GM12878 (cell line): ENCODE measurements around the gene PHF1. TPM values are rescaled to one million over a fixed set of nuclear protein-coding genes. Genes with fewer than 3 reads are reported as not detected.

Experiments
- CREM ChIP-seq: IDR thresholded peaks from 2 replicates; pipeline ENCODE4 v1.6.1; 2014; ENCODE audit warnings: antibody characterized with exemption, low read depth
- EP300 ChIP-seq, 2 experiments: fragments of 150-350 bp in 1 of 2; IDR thresholded peaks; 2 replicates each; pipeline ENCODE4 v1.6.1; 2011 to 2012; ENCODE audit warnings: low read depth in 2 of 2, low read length in 2 of 2, borderline replicate concordance in 1 of 2, improper control_type of control experiment in 1 of 2, inconsistent platforms in 1 of 2; ENCODE audit not compliant: control insufficient read depth in 1 of 2
- FOXK2 ChIP-seq: fragments of 450-650 bp; IDR thresholded peaks from 2 replicates; pipeline ENCODE4 v1.6.1; 2017; ENCODE audit warnings: mild to moderate bottlenecking, moderate library complexity
- MEF2A ChIP-seq: IDR thresholded peaks from 2 replicates; pipeline ENCODE4 v1.6.1; 2011; ENCODE audit warnings: low read depth, mild to moderate bottlenecking, low read length, moderate library complexity; ENCODE audit not compliant: insufficient read depth
- NR2C2 ChIP-seq: IDR thresholded peaks from 2 replicates; pipeline ENCODE4 v1.6.1; 2011; ENCODE audit warnings: borderline replicate concordance, low read depth; ENCODE audit not compliant: control insufficient read depth, insufficient read length
- PBX3 ChIP-seq: IDR thresholded peaks from 2 replicates; pipeline ENCODE4 v1.6.1; 2011; ENCODE audit warnings: mild to moderate bottlenecking, low read depth, low read length, moderate library complexity; ENCODE audit not compliant: insufficient replicate concordance
- PKNOX1 ChIP-seq: fragments of 450-650 bp; IDR thresholded peaks from 2 replicates; pipeline ENCODE4 v1.6.1; 2016; ENCODE audit warnings: mild to moderate bottlenecking
- POLR2AphosphoS5 ChIP-seq: IDR thresholded peaks from 2 replicates; pipeline ENCODE4 v1.6.1; 2011; ENCODE audit warnings: mild to moderate bottlenecking, low read length, inconsistent platforms
- RELA ChIP-seq: fragments of 450-650 bp; IDR thresholded peaks from 2 replicates; pipeline ENCODE4 v1.8.0; 2014; ENCODE audit warnings: borderline replicate concordance; ENCODE audit not compliant: partially characterized antibody
- SMC3 ChIP-seq: IDR thresholded peaks from 2 replicates; pipeline ENCODE4 v1.6.1; 2011; ENCODE audit warnings: low read length, improper control_type of control experiment, borderline replicate concordance
- USF1 ChIP-seq: IDR thresholded peaks from 2 replicates; pipeline ENCODE4 v1.6.1; 2011; ENCODE audit warnings: borderline replicate concordance, low read depth, mild to moderate bottlenecking, moderate library complexity, mixed read lengths, low read length; ENCODE audit not compliant: insufficient read depth; ENCODE audit errors: extremely low read length
- WRNIP1 ChIP-seq: IDR thresholded peaks from 2 replicates; pipeline ENCODE4 v1.6.1; 2011; ENCODE audit warnings: low read depth, low read length, improper control_type of control experiment, borderline replicate concordance
- ZSCAN29 ChIP-seq: fragments of 450-650 bp; IDR thresholded peaks from 2 replicates; pipeline ENCODE4 v1.6.1; 2017; ENCODE audit warnings: mild to moderate bottlenecking, moderate library complexity
- ZZZ3 ChIP-seq: IDR thresholded peaks from 2 replicates; pipeline ENCODE4 v1.6.1; 2011; ENCODE audit warnings: low read depth; ENCODE audit not compliant: control insufficient read depth, insufficient read length
- polyA plus RNA-seq, 11 experiments: library from polyadenylated mRNA; depleted of rRNA in 4 of 11; unstranded in 6 of 11; stranded (reverse) in 5 of 11; fragments of >200 nt; fragmentation: Nextera tagmentation in 4 of 11; fragmentation: Illumina TruSeq in 1 of 11; extraction: Ambion mirVana in 4 of 11; extraction: Trizol in 1 of 11; gene quantifications; 1 replicate in 1 of 11; 2 replicates in 10 of 11; pipeline versions ENCODE4 v1.2.1 to v1.2.3, GENCODE V29; 2011 to 2016; ENCODE audit warnings: inconsistent platforms in 2 of 11, missing spikeins in 2 of 11, low read depth in 1 of 11
- total RNA-seq, 4 experiments: library from RNA; depleted of rRNA in 3 of 4; stranded (reverse); fragments of >200 nt in 3 of 4; fragmentation: Illumina TruSeq in 1 of 4; extraction: Trizol in 1 of 4; gene quantifications; 2 replicates each; pipeline versions ENCODE4 v1.2.1 to v1.2.3, GENCODE V29; 2013 to 2021
- TF ChIP-seq, protein P1 (sequence below): fragments of 150-350 bp; IDR thresholded peaks from 2 replicates; pipeline ENCODE4 v1.6.1; 2016; ENCODE audit warnings: low read depth, low read length
- TF ChIP-seq, protein P2 (sequence below): fragments of 450-650 bp; IDR thresholded peaks from 2 replicates; pipeline ENCODE4 v1.6.1; 2018; ENCODE audit warnings: mild to moderate bottlenecking, low read depth, moderate library complexity; ENCODE audit not compliant: partially characterized antibody

PHF1 gene
- total and polyA plus RNA-seq, 10 of the 15 experiments (the other 5 are each of a cell fraction or from before 2014, with no cell fraction given), result 1.3 to 17.8 (median 6.2) TPM

- no peak for TF ChIP-seq ZZZ3
- TF ChIP-seq, protein P1, sequence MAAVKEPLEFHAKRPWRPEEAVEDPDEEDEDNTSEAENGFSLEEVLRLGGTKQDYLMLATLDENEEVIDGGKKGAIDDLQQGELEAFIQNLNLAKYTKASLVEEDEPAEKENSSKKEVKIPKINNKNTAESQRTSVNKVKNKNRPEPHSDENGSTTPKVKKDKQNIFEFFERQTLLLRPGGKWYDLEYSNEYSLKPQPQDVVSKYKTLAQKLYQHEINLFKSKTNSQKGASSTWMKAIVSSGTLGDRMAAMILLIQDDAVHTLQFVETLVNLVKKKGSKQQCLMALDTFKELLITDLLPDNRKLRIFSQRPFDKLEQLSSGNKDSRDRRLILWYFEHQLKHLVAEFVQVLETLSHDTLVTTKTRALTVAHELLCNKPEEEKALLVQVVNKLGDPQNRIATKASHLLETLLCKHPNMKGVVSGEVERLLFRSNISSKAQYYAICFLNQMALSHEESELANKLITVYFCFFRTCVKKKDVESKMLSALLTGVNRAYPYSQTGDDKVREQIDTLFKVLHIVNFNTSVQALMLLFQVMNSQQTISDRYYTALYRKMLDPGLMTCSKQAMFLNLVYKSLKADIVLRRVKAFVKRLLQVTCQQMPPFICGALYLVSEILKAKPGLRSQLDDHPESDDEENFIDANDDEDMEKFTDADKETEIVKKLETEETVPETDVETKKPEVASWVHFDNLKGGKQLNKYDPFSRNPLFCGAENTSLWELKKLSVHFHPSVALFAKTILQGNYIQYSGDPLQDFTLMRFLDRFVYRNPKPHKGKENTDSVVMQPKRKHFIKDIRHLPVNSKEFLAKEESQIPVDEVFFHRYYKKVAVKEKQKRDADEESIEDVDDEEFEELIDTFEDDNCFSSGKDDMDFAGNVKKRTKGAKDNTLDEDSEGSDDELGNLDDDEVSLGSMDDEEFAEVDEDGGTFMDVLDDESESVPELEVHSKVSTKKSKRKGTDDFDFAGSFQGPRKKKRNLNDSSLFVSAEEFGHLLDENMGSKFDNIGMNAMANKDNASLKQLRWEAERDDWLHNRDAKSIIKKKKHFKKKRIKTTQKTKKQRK, result no peak
- no peak for TF ChIP-seq WRNIP1
- TF ChIP-seq ZSCAN29, result 0 out of 2 replicates have a peak, but pooled peaks have one; percentile 6
- no peak for TF ChIP-seq NR2C2
- no peak for TF ChIP-seq PKNOX1
- TF ChIP-seq FOXK2, result no peak
- TF ChIP-seq CREM, result peak; percentile 62
- TF ChIP-seq POLR2AphosphoS5, result peak; percentile 87
- TF ChIP-seq PBX3, result no peak
- 0 out of 2 replicates have a peak, but pooled peaks have one; percentile 20 for TF ChIP-seq MEF2A
- peak; percentile 16 for TF ChIP-seq RELA
- TF ChIP-seq USF1, result no peak
- TF ChIP-seq, protein P2, sequence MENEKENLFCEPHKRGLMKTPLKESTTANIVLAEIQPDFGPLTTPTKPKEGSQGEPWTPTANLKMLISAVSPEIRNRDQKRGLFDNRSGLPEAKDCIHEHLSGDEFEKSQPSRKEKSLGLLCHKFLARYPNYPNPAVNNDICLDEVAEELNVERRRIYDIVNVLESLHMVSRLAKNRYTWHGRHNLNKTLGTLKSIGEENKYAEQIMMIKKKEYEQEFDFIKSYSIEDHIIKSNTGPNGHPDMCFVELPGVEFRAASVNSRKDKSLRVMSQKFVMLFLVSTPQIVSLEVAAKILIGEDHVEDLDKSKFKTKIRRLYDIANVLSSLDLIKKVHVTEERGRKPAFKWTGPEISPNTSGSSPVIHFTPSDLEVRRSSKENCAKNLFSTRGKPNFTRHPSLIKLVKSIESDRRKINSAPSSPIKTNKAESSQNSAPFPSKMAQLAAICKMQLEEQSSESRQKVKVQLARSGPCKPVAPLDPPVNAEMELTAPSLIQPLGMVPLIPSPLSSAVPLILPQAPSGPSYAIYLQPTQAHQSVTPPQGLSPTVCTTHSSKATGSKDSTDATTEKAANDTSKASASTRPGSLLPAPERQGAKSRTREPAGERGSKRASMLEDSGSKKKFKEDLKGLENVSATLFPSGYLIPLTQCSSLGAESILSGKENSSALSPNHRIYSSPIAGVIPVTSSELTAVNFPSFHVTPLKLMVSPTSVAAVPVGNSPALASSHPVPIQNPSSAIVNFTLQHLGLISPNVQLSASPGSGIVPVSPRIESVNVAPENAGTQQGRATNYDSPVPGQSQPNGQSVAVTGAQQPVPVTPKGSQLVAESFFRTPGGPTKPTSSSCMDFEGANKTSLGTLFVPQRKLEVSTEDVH, result no peak
- TF ChIP-seq SMC3, result no peak
- TF ChIP-seq EP300 (IDR thresholded peaks at IDR 0.05; ENCODE audit: borderline replicate concordance in 1 of 2, control insufficient read depth in 1 of 2, low read depth in 2 of 2, low read length in 2 of 2), result no peak
Measured at GRCh38 chr6:33454009-33454946, 43.5 kb downstream of the PHF1 start, which contains the start of gene ZBTB9 (continued).
